ENCODE results near the gene GCFC2.
"Not testable (repeated sequence)": the region's sequence is repeated elsewhere in the genome, so short reads cannot be mapped to it uniquely, and the experiment has no call there.

GCFC2 gene

DNA sequence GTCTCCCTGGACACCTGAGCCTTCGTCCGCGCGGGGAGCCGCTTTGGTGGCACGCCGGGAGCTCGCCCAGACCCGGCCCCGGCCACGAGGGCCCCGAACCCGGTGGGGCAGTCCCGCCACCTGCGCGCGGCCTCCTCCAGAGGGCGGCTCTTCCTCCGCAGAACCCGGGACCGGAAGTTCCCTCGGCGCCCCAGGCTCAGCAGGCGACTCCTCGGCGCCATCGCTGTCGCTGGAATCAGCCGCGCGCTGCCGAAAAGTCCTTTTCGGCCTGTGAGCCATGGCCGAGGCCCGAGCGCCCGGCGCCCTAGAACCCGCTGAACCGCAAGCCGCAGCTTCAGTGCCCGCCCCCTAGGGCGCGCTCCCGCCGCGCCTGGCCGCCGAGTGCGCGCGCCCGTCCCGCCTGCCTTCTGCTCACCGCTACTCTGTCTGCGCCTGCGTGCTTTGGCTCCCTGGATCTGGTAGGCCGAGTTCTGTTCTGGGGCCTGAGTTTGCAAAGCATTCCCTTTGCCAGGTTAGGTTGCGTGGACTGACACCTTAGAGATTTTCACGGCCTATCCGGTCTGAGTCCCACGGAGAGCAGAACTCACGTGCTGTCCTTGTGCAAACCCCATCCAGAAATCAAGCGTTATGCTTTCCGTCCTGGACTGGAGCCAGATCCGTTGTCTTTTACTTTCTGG is at the start of gene GCFC2:
GCFC2 (minus strand) TSS at position 339 of the 677 bp plus-strand sequence; CDS start at position 279, 60 bp downstream.
- DNase-seq: peak; percentile 92

DNA sequence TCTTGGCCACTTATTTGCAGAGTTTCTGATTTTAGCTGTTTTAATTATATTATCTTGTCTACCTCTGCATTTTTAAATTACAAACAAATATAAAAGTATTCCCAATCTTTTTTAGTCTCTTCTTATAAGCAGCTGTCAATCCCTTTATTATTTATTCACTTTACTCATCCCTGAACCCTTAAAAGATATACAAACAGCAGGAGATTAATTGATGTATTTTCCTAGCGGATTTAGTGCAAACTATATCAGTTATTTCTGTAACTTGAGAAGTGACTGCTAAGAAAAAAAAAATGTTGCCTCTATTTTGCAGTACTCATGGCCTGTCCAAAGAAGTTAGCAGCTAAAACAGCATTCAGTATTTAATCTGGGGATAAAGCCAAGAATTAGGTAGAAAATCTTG is 42.1 kb upstream of the GCFC2 start:
- DNase-seq: no peak

DNA sequence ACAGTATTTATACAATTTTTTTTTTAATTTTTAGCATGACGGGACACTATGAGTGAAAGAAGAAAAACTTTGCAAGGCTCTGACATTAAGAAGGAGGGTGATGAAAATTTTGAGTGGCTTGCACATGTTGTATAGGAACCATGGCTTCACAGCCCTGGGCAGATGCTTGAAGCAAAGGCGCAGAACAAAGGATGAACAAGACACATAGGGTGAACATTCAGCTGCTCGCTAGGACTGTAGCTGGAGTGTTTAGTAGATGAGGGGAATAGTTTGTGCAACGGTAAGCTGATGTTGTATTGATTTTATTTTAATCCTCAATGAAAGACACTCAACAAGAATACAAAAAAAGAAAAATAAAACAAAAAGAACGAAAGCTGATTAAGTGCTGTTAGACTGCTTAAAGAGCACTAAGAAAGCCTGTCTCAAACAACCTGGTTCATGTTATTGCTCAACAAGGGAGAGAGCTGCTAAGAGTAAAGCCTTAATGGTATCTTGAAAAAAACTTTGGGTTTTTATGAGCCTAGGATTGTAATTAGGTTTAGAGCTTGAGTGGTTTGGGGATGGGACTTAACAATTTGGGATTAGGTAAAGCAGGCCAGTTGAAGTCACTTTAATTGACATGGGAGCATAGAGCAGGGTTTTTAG is 41.2 kb upstream of the GCFC2 start:
- no peak for DNase-seq

DNA sequence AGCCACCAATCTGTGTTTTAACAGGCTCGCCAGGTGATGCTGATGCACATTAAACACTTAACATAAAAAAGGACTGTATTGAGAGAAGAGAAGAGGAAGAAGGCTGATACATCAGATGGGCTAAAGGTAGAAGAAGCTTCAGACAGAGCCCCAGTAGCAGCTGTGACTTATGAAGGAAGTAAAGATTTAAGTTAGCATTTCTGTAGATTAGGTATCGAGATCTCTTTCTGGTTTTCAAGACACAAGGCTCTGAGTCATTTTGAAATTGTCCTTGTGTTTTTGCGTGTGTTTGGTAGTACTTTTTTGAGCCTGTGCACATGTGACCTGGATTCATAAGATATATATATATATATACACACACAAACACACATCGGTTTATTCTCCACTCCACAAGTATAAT is 40.6 kb upstream of the GCFC2 start:
- DNase-seq: no peak

DNA sequence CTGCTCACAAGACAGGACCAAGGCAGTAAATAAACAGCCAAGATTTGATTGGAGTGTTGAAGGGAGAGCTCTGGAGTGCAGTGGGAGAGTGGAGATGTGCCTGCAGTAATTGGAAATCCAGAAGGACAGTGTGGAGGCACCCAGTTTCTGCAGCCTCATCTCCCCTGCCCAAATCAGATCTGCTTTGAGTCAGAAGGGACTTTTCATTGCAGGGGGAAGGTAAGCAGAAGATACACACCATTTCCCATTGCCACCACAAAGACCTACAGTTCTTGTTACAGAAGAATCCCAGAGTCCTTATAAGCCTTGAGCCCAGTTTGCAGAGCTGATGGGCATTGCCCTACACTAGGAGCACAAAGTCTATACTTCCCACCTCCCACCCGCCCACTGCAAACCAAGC is 27.2 kb upstream of the GCFC2 start:
- DNase-seq: no peak

DNA sequence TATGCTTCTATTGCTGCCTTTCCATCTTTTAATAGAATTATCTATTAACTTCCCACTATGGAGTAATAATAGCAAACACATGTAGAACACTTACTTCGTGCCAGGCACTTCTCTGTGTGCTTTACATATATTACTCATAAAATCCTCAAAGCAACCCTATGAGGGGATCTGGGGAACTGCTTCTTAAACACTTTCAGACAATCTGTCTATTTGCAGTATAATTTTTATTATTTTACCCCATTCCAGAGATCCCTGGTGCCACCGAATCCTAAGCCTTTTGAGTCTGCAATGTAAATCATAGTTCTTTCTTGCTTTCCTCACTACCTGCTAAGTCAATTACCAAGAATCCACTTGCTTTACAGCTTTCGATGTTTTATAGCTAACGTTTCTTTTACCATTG is 25.6 kb upstream of the GCFC2 start:
- DNase-seq: no peak

DNA sequence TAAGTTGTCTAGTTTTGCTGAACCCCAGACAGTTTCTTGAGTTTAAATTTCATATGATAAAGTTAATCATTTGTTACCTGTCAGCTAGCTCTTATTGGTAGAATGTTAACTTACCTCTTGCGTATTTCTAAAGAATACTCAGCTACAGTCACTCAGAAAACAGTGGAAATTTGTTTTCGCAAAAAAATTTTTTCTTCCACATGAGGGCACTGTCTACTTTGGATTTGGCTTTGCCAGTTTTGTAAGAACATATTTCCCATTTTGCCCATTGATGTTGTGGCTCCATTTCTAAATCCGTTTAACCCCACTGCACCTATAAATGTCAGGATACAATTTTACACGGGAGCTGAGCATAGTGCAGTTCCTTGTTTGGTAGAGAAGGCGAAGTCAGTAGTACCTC is 19.1 kb upstream of the GCFC2 start:
- peak; percentile 26 for DNase-seq

DNA sequence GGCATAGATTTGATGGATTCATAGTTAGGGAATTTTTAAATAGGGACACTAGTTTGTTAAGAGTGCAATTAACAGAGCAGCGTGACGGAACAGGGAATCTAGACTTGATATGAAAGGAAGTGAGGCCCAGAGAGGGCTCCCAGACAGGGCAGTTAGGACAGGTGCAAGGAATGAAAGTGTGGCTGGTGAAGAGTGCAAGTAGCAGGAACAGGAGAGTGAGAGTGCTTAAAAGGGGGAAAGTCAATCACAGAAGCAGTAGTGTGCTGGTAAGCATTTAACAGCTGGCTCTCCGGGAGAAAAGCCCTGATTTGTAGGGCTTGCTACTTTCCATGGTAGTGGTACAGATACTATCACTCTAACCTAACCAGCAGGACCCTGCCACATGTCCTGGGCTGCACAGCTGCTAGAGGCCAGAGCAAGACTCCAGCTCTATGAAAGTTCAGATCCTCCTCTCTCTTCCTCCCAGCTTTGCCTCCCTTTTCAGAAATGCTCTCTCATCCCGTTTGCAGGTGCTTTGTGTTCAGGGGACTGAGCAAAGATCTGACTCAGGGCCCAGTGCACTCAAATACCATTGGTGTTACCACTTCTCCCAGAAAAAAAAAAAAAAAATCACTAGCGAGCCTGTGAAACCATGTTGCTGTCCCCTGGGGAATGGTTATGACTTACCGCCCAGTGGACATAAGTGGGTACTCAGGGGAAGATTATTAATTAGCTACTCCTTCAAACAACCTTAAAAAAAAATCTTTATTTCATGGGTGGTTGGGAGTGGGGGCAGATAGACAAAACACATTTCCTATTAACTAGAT is 18.1 kb upstream of the GCFC2 start:
- no peak for DNase-seq

DNA sequence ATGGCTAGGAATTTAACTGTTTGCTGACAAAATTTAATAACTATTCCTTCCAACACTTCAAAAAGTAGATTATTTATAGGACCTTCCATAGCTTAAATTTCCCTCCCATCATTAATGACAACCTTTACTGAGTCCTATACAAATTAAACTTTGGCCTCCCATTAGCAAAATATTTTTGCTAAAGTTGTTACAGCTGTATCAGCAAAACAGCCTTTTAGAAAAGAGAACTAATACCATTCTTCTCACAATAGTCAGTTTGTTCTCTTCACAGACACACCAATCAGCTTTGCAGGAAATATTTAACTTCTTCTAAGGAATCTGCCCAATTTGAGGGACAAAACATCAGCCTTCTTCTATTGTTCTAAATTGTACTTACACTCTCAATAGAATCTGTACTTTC is 12.0 kb upstream of the GCFC2 start:
- DNase-seq: no peak

DNA sequence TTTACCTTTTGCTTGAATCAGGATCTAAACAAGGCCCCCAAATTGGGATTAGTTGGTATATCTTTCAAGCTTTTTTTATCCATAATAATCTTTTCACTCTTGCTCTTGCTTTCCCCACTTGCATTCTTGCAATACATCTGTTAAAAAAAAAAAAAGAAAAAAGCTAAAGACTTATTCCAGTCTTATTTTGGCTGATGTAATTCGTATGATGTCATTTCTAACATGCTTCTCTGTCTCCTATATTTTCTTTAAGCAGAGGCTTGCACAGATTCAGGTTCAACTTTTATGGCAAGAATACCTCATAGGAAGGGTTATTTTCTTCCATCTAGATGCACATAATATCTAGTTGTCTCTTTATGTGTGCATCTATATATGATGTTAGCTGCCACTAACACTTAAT is 9.8 kb upstream of the GCFC2 start:
- no peak for DNase-seq

DNA sequence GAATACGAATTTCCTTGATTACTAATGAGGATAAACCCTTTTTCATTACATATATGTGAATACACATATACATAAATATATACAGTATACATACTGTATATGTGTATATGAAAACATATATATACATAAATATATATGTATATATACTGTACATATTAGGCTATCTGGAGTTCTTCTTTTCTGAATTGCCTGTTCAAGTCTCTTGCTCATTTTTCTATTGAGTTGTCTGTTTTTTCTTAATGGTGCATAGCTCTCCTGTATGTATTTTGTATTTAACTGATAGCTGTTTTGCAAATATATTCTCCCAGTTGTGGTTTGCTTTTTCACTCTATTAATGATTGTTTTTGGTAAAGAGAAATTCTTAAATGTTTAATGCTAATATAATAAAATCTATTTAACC is 8.9 kb upstream of the GCFC2 start:
- DNase-seq: no peak

DNA sequence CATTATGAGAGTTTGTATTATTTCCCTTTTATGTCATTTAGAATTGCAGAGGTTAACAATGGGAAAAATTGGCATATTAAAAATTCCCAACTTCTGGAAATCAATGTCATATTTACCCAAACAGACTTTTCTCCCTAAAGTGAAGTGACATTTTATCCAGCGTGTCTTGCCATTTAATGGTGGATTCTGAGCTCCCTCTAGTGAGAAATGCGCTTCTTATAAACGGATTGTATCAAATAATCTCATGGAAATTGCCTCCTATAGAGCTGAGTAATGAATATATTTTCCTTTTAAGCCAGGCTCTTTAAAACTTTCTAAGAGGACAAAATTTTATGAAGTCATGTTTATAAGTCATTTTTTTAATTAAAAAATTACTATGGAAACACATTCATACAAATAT is 5.7 kb upstream of the GCFC2 start:
- peak; percentile 2 for DNase-seq

DNA sequence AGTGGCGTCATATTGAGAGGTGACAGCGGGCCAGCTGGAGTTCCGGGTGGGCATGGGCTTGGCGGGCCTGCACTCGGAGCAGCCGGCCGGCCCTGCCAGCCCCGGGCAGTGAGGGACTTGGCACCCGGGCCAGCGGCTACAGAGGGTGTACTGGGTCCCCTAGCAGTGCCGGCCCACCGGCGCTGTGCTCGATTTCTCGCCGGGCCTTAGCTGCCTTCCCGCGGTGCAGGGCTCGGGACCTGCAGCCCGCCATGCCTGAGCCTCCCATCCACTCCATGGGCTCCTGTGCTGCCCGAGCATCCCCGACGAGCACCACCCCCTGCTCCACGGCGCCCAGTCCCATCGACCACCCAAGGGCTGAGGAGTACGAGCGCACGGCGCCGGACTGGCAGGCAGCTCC is 875 bp upstream of the GCFC2 start:
- not testable (repeated sequence) for DNase-seq

DNA sequence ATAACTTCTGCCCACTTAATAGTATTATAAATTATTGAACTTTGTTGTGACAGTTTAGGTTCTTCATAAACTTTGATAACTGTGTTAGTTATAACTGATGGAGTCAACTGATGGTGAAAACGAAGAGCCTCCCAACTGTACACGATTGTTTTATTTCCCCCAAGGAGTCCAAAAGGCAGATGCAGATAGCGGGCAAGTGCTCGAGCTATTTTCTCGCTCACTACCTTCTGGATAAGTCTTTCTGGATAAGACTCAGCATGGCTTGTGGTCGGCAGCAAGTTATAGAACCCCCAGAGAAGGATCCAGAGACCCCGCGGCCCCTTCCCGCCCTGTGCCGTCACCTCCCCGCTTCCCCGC is 517 bp downstream of the GCFC2 start:
- DNase-seq: no peak

DNA sequence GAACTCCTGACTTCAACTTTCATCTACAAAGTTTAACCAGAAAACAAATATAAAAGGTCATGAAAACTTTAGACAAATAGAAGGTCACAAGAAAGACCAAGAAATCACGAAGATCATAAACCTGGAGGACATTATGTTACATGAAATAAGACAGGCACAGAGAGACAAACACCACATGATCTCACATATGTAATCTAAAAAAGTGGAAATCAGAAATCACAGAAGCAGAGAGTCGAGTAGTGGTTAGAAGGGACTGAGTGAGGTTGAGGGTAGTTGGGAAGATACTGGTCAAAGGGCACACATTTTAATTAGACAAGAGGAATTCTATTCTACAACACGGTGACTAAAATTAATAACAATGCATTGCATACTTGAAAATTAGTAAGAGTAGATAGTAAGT is 1.4 kb downstream of the GCFC2 start:
- DNase-seq: no peak

DNA sequence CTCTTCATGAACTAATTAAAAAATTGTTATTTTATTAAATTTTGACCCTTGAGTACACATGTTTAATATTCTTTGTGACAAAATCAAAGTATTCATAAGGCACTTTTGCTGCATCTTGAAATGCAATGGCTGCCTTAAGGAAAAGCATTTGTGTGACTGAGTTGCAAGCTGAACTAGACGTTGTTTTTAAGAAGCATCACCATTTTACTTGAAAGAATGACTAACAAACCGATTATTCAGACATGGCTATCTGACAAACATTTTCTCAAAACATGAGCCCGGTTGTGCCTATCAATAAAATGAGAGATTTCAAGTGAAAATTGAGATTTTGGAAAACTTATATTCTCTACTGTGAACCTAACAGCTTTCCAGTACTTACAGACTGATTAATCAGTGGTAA is 2.8 kb downstream of the GCFC2 start:
- DNase-seq: no peak

DNA sequence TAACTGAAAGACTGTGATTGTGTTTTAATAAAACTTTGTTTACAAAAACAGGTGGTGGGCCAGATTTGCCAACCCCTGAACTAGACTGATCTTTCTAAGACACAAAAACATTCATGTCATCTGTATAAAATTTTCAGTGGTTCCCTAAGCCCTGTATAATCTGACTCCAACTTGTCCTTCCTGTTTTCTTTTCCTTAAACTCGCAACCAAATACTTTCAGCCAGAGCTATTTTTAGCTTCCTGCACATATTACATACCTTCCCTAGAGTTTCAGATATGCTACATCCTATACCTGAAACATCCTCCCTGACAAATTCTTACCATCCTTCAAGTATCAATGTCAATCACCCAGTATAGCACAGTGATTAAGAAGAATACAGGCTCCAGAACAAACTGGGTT is 4.8 kb downstream of the GCFC2 start:
- no peak for DNase-seq

DNA sequence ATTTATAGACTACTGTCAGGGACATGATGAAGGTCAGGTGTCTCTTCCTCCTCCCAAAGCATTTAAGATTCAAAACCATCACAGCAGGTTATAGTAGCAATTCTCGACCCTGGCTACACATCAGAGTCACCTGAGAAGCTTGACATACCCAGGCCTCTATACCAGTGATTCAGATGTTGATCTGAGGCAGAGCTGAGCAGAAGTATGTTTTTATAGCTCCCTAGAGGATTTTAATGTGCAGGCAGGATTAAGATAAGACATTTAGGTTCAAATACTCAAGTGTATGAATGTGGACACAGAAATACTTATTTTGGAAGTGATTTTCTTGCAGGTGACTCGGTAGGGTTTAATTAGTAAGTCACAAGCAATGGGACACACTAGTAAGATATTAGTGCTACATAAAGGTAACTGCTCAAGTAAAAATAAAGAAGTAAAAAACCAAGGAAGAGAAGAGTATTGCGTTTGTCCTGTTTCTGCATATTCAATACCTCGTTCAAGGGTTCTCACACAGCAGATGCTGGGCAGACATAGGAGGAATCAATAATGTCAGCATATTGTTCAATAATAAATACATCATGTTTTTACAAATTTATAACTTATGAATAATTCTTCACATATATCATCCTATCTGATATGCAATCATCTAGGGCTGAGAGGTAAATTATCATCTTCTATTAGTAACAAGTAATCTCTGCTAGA is 7.0 kb downstream of the GCFC2 start:
- DNase-seq: peak; percentile 48

DNA sequence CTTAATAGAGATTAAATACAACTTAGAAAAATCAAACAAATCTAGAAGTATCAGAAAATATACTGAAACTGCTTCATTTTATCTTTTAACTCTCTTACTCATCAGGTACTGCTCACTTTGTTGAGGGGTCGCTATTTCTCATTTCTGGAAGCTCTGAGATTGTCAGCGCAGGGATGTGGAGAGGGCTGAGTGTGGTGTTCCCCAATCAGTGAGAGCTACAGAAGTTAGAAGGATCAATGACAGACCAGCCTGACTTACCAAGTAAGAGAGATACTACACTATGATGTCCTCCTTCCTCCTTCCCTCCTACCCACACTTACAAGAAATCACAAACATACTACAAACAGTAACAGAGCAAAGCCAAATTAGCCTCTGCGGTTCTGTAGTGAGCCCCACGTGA is 8.1 kb downstream of the GCFC2 start:
- DNase-seq: no peak

DNA sequence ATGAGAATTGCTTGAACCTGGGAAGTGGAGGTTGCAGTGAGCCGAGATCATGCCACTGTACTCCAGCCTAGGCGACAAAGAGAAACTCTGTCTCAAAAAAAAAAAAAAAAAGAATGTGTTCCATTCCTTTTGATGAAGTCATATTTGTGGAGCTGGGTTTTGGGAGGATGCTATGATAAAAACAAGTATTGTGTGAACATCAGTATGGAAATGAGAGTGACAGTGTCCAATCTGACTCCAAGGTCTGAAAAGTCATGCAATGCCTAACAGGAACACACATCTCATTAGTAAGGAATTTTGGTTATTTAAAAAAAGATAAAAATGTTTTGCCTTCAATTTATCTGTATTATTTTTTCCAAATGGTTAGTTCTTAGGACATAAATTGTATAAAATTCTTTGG is 11.8 kb downstream of the GCFC2 start:
- DNase-seq: no peak

DNA sequence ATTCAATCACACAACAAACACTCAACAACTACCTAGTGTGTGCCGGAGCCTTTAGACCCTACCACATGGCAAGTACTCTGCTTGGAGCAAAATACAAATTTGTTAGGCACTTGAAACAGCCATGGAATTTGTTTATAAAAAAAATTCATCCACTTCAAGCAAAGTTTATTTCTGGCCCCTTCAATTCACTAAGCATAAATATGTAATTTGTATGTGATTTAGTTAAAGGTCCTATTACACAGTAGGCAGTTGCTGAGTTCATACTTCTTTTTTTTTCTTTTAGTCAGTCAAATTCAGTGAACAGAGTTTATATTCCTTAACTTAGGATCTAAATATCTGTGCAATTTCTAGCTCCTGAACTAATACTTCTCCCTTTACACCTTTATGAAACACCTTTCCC is 22.5 kb downstream of the GCFC2 start:
- DNase-seq: no peak

DNA sequence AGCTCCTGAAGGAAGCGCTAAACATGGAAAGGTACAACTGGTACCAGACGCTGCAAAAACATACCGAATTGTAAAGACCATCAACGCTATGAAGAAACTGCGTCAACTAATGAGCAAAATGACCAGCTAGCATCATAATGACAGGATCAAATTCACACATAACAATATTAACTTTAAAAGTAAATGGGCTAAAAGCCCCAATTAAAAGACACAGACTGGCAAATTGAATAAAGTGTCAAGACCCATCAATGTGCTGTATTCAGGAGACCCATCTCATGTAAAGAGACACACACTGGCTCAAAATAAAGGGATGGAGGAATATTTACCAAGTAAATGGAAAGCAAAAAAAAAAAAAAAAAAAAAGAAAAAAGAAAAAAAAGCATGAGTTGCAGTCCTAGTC is 27.3 kb downstream of the GCFC2 start:
- not testable (repeated sequence) for DNase-seq

DNA sequence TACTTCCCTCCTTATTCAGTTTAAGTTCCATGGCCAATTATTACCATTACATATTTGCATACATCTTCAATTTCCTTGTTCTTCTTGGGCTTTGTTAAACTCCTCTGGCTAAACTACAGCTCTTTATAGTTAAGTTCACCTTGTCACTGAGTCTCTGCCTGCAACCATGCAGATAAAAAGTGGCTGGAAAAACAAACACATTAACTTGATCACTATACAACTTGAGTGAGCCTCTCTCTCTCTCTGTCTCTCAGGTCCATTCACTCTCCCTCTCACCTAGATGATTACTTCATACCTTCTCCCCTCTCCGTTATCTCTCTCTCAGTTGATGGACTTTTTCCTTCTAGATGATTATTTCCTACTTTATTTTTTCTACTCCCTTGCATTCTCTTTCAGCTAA is 30.3 kb downstream of the GCFC2 start:
- no peak for DNase-seq

DNA sequence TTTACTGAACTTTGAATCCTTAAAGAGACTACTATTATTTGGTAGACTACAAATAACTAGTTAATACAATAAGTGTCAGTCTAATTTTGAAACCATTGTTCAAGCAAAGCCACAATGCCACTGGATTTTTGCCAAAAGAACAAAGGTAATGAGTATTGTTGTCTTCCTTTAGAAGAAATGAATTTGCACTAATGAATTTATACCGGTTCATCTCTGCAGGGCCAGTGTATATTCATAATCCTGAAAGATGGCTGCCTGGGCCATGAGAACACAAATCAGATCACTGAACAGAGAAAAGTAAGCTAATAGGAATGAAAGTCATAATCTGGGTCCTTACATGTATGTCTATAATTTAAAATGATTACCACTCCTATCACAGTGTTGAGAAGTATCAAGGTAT is 31.2 kb downstream of the GCFC2 start:
- DNase-seq: no peak
